AG04450 (cell line): ENCODE measurements around the gene CHST6. TPM values are rescaled to one million over a fixed set of nuclear protein-coding genes. Genes with fewer than 3 reads are reported as not detected.

Source experiments
- CTCF ChIA-PET: fragments of 300-600, 350-600 bp; formaldehyde crosslinking; extraction: SDS; loops from one replicate; lab custom pipeline; 2022; ENCODE audit warnings: antibody characterized with exemption, inconsistent platforms; lab: Charles Lee
- POLR2A ChIA-PET: fragments of 350-600 bp; formaldehyde crosslinking; extraction: SDS; loops from one replicate; lab custom pipeline; 2021; ENCODE audit warnings: antibody characterized with exemption, inconsistent platforms; lab: Yijun Ruan, JAX
- DNase-seq: peaks from one replicate; pipeline ENCODE4 v3.0.0-alpha.2; 2011; ENCODE audit warnings: low read depth, low spot score
- H3K27ac ChIP-seq: one replicate; pipeline ENCODE4 v1.5.1; 2012; ENCODE audit warnings: low read depth, low read length, control low read depth
- H3K27me3 ChIP-seq: one replicate; pipeline ENCODE4 v1.6.0; 2012; ENCODE audit warnings: low read length; ENCODE audit not compliant: control insufficient read depth, insufficient read depth
- H3K4me3 ChIP-seq: 2 replicates; pipeline ENCODE4 v1.5.1; 2011; ENCODE audit warnings: mild to moderate bottlenecking, low read depth, low read length, control low read depth
- H3K9me3 ChIP-seq: 2 replicates; pipeline ENCODE4 v1.5.1; 2012; ENCODE audit warnings: low read length; ENCODE audit not compliant: control insufficient read depth, insufficient read depth
- CTCF ChIP-seq: IDR thresholded peaks from 2 replicates; pipeline ENCODE4 v1.5.1; 2011; ENCODE audit warnings: low read depth, low read length, control low read depth, inconsistent platforms
- polyA plus RNA-seq: library from polyadenylated mRNA; depleted of rRNA; stranded (reverse); fragments of >200 nt; gene quantifications from 2 replicates; pipeline ENCODE4 v1.2.3, GENCODE V29; 2011

The CHST6 gene
- polyA plus RNA-seq, 1 experiment = 0.07 TPM

- Histone ChIP-seq H3K27ac (no peak overlapping the region), H3K27me3 (peaks cover 4% of the 10 kb centered on the region), H3K4me3 (no peak overlapping the region), H3K9me3 (no peaks in the 10 kb centered on the region; the same call in 1 of the 2 replicates)
- ChIA-PET CTCF (interaction anchor here (0.9 to 1.5 kb wide), 2 partner anchors 12 to 113 kb away, joined by 3 to 15 read pairs; no protein-coding TSS in a partner anchor), POLR2A (interaction anchor here (0.5 kb wide), 1 partner anchor 60 kb away, joined by 3 read pairs; no protein-coding TSS in a partner anchor)
- TF ChIP-seq CTCF = no peak
- no peak for DNase-seq
Measured at GRCh38 chr16:75477680-75478473, 17.4 kb downstream of the CHST6 start.

GRCh38 chr16:75476817-75477216, 18.4 kb downstream of the CHST6 start:
- Histone ChIP-seq H3K4me3 (no peak overlapping the region), H3K27ac (no peak overlapping the region), H3K27me3 (peaks cover 4% of the 10 kb centered on the region), H3K9me3 (no peaks in the 10 kb centered on the region; the same call in 1 of the 2 replicates)
- no peak for DNase-seq
- POLR2A ChIA-PET = no interaction called here
- no peak for TF ChIP-seq CTCF
- CTCF ChIA-PET = interaction anchor here (0.9 to 1.5 kb wide), 2 partner anchors 11 to 114 kb away, joined by 3 to 15 read pairs; no protein-coding TSS in a partner anchor

GRCh38 chr16:75475420-75475847, 19.8 kb downstream of the CHST6 start:
- TF ChIP-seq CTCF = no peak
- DNase-seq = no peak
- POLR2A ChIA-PET = no interaction called here
- CTCF ChIA-PET = interaction anchor here (1.5 to 2.2 kb wide), 2 partner anchors 10 to 42 kb away, joined by 6 to 9 read pairs; no protein-coding TSS in a partner anchor
- H3K4me3 ChIP-seq = no peak overlapping the region
- peaks cover 4% of the 10 kb centered on the region for H3K27me3 ChIP-seq
- H3K9me3 ChIP-seq = no peaks in the 10 kb centered on the region; the same call in 1 of the 2 replicates
- H3K27ac ChIP-seq = no peak overlapping the region

- Histone ChIP-seq H3K27ac (no peak overlapping the region), H3K27me3 (peaks cover 4% of the 10 kb centered on the region), H3K4me3 (no peak overlapping the region), H3K9me3 (no peaks in the 10 kb centered on the region)
- TF ChIP-seq CTCF = no peak
- ChIA-PET POLR2A (no interaction called here), CTCF (interaction anchor here (0.5 to 5.5 kb wide), 16 partner anchors 9 to 293 kb away, joined by 3 to 53 read pairs (median 7); partner anchors contain the start of genes ADAT1 and TMEM231)
- no peak for DNase-seq
Measured at GRCh38 chr16:75472908-75473877, 22.0 kb downstream of the CHST6 start.
